CD4-positive, alpha-beta T cell (primary cell): ENCODE results near the gene TMPRSS11F. TPM values are rescaled to one million over a fixed set of nuclear protein-coding genes. Genes with fewer than 3 reads are reported as not detected.

Experiments used
- ATAC-seq: fragments of 200-7000 bp; cut with Tn5 transposase; one replicate; pipeline ENCODE4 v1.10.0; 2022; ENCODE audit warnings: mild to moderate bottlenecking; ENCODE audit not compliant: poor library complexity
- CTCF ChIA-PET: fragments of 350-600 bp; sonication (Branson Sonifier 250); formaldehyde crosslinking; loops from one replicate; lab custom pipeline; 2021; ENCODE audit warnings: antibody characterized with exemption, inconsistent platforms; lab: Charles Lee
- POLR2A ChIA-PET: fragments of 350-600 bp; sonication (Branson Sonifier 250); formaldehyde crosslinking; loops from one replicate; lab custom pipeline; 2021; ENCODE audit warnings: antibody characterized with exemption, inconsistent platforms; lab: Charles Lee
- DNase-seq, 14 experiments: peaks; one replicate each; pipeline ENCODE4 v3.0.0-alpha.2; 2013 to 2020; ENCODE audit warnings: mixed read lengths in 2 of 14
- H3K27ac ChIP-seq, 2 donors: one replicate each; pipeline versions ENCODE4 v1.5.1 to v1.7.0; 2013; ENCODE audit warnings: low read length in 2 of 2, low read depth in 1 of 2, mild to moderate bottlenecking in 1 of 2
- H3K27me3 ChIP-seq, 2 experiments: 1 replicate in 1 of 2; 2 replicates in 1 of 2; pipeline versions ENCODE4 v1.6.1 to v1.7.0; 2013; ENCODE audit warnings: low read length in 2 of 2, control low read depth in 1 of 2, mild to moderate bottlenecking in 1 of 2, moderate library complexity in 1 of 2; ENCODE audit not compliant: insufficient read depth in 2 of 2, control insufficient read depth in 1 of 2
- H3K36me3 ChIP-seq: one replicate; pipeline ENCODE4 v1.6.1; 2013; ENCODE audit warnings: low read length, control low read depth; ENCODE audit not compliant: insufficient read depth
- H3K4me1 ChIP-seq: one replicate; pipeline ENCODE4 v1.6.1; 2013; ENCODE audit warnings: low read length, control low read depth; ENCODE audit not compliant: insufficient read depth
- H3K4me3 ChIP-seq: one replicate; pipeline ENCODE4 v1.5.1; 2013; ENCODE audit warnings: mild to moderate bottlenecking, low read length, moderate library complexity
- H3K9me3 ChIP-seq, 2 experiments: 1 replicate in 1 of 2; 2 replicates in 1 of 2; pipeline versions ENCODE4 v1.6.1 to v1.7.0; 2013; ENCODE audit warnings: low read length in 2 of 2, mild to moderate bottlenecking in 2 of 2, control low read depth in 1 of 2, moderate library complexity in 1 of 2; ENCODE audit not compliant: control insufficient read depth in 1 of 2, insufficient read depth in 1 of 2
- H3K27ac Mint-ChIP-seq: one replicate; pipeline ENCODE4 v1.8.0; 2020; ENCODE audit warnings: mixed read lengths
- H3K27me3 Mint-ChIP-seq: one replicate; pipeline ENCODE4 v1.8.0; 2021; ENCODE audit warnings: mixed read lengths
- H3K36me3 Mint-ChIP-seq: one replicate; pipeline ENCODE4 v1.8.0; 2021; ENCODE audit warnings: low read depth, mixed read lengths
- H3K4me1 Mint-ChIP-seq: one replicate; pipeline ENCODE4 v1.8.0; 2021; ENCODE audit warnings: low read depth, mixed read lengths
- H3K4me3 Mint-ChIP-seq: one replicate; pipeline ENCODE4 v1.8.0; 2020; ENCODE audit warnings: mild to moderate bottlenecking, mixed read lengths
- H3K9me3 Mint-ChIP-seq: one replicate; pipeline ENCODE4 v1.8.0; 2020; ENCODE audit warnings: mixed read lengths
- CTCF ChIP-seq: fragments of 200-600 bp; IDR thresholded peaks from one replicate; pipeline ENCODE4 v1.8.0; 2022; ENCODE audit warnings: antibody characterized with exemption, mild to moderate bottlenecking
- intact Hi-C, 2 experiments: fragments of 100-400 bp; cut with DNase I in 1 of 2; cut with micrococcal nuclease in 1 of 2; formaldehyde crosslinking; loops; one replicate each; pipeline versions ENCODE4 v1.15.1 to v1.9.0; 2023 to 2025; cut with DNase I, micrococcal nuclease
- total RNA-seq, 174 experiments: library from RNA in 2 of 174; stranded (reverse) in 2 of 174; gene quantifications; one replicate each; pipeline ENCODE4 v1.2.3 and lab custom pipeline; 2021 to 2026

The TMPRSS11F gene
- total RNA-seq, 2 experiments from 2014 or later: not detected

GRCh38 chr4:68062501-68062900, 67.2 kb downstream of the TMPRSS11F start:
- TF ChIP-seq CTCF: no peak
- ChIA-PET CTCF (no interaction called here), POLR2A (no interaction called here)
- Histone ChIP-seq H3K9me3 (no peaks in the 10 kb centered on the region), H3K36me3 (no peaks in the 10 kb centered on the region), H3K27me3 (no peaks in the 10 kb centered on the region), H3K27ac (no peak overlapping the region), H3K4me1 (no peaks in the 10 kb centered on the region), H3K4me3 (no peak overlapping the region)
- Mint-ChIP-seq H3K4me1 (no peaks in the 10 kb centered on the region), H3K36me3 (no peaks in the 10 kb centered on the region), H3K27ac (no peak overlapping the region), H3K9me3 (peaks cover 2% of the 10 kb centered on the region), H3K27me3 (no peaks in the 10 kb centered on the region), H3K4me3 (no peak overlapping the region)
- DNase-seq (no peak), ATAC-seq (no peak)
- intact Hi-C loops: no loop called here

GRCh38 chr4:68038272-68038671, 91.4 kb downstream of the TMPRSS11F start:
- H3K27ac Mint-ChIP-seq: no peak overlapping the region
- no peaks in the 10 kb centered on the region for H3K4me1 Mint-ChIP-seq
- POLR2A ChIA-PET: no interaction called here
- no peak overlapping the region for H3K4me3 Mint-ChIP-seq
- DNase-seq (no peak), ATAC-seq (no peak)
- CTCF ChIA-PET: no interaction called here
- H3K27me3 Mint-ChIP-seq: no peaks in the 10 kb centered on the region
- Histone ChIP-seq H3K36me3 (no peaks in the 10 kb centered on the region), H3K4me3 (no peak overlapping the region), H3K27me3 (no peaks in the 10 kb centered on the region), H3K9me3 (no peaks in the 10 kb centered on the region), H3K4me1 (no peaks in the 10 kb centered on the region), H3K27ac (no peak overlapping the region)
- intact Hi-C loops: no loop called here
- H3K36me3 Mint-ChIP-seq: no peaks in the 10 kb centered on the region
- H3K9me3 Mint-ChIP-seq: no peaks in the 10 kb centered on the region
- TF ChIP-seq CTCF: no peak

- no peaks in the 10 kb centered on the region for H3K36me3 Mint-ChIP-seq
- no peaks in the 10 kb centered on the region for H3K4me1 Mint-ChIP-seq
- intact Hi-C loops: no loop called here
- CTCF ChIA-PET: no interaction called here
- H3K4me3 Mint-ChIP-seq: no peak overlapping the region
- DNase-seq (no peak), ATAC-seq (no peak)
- Histone ChIP-seq H3K4me1 (no peaks in the 10 kb centered on the region), H3K4me3 (no peak overlapping the region), H3K27me3 (no peaks in the 10 kb centered on the region), H3K9me3 (no peaks in the 10 kb centered on the region), H3K36me3 (no peaks in the 10 kb centered on the region), H3K27ac (no peak overlapping the region)
- H3K27ac Mint-ChIP-seq: no peak overlapping the region
- POLR2A ChIA-PET: no interaction called here
- peaks cover 4% of the 10 kb centered on the region for H3K27me3 Mint-ChIP-seq
- no peak for TF ChIP-seq CTCF
- H3K9me3 Mint-ChIP-seq: no peaks in the 10 kb centered on the region
Observed at GRCh38 chr4:68021185-68021584, 108.5 kb downstream of the TMPRSS11F start.
